Occipital lobe (tissue), 2 donors: ENCODE data around the gene ACAN. TPM values are rescaled to one million over a fixed set of nuclear protein-coding genes. Genes with fewer than 3 reads are reported as not detected.

Experiments used
- DNase-seq: peaks from one replicate; lab custom pipeline; 2025; lab: John Stamatoyannopoulos, UW
- total RNA-seq: library from RNA; depleted of rRNA; stranded (reverse); fragments of >200 nt; gene quantifications from one replicate; pipeline ENCODE4 v1.2.3, GENCODE V29; 2014

The ACAN gene
- total RNA-seq, 1 donor from 2014 or later, result 0.47 TPM

DNA sequence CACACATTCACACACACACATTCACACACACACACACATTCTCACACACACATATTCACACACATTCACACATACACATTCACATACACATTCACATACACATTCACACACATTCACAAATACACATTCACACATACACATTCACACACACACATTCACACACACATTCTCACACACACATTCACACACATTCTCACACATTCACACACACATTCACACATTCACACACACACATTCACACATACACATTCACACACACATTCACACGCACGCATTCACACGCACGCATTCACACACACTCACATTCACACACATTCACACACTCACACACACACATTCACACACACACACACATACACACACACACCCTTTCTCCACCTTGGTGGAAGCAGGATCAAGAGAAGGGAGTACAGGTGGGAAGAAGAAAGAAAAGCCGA is 97.8 kb downstream of the ACAN start:
- DNase-seq, result no peak

- DNase-seq, result no peak
Observed at GRCh38 chr15:88901508-88902220, 98.4 kb downstream of the ACAN start.

DNA sequence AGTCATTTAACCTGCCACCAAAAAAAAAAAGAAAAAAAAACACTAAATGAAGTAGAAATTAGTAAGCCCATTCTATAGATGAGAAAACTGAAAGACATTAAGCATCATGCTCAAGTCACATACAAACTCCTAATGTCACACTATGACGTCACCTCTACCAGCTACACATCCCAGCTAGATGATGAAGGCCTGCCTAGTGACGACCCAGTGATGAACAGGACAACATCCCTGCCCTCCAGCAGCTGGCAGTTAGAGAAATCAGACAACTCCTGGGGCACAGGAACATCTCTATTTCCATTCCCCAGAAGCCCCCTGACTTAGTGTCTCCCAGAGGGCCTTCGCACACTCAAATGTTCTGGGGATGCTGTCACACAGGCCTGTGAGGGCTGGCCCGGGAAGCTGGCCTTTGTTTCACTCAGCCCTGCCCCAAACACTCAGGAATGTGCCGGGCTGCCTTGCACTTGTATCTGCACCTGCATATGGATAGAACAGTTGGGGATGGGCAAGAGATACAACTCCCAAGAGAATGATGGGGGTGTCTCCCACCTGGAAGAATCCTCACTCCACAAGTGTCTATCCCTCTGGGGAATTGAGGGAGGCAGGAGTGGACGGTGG is 99.1 kb downstream of the ACAN start:
- no peak for DNase-seq

GRCh38 chr15:88902846-88903245 is 99.6 kb downstream of the ACAN start:
- DNase-seq, result no peak

DNA sequence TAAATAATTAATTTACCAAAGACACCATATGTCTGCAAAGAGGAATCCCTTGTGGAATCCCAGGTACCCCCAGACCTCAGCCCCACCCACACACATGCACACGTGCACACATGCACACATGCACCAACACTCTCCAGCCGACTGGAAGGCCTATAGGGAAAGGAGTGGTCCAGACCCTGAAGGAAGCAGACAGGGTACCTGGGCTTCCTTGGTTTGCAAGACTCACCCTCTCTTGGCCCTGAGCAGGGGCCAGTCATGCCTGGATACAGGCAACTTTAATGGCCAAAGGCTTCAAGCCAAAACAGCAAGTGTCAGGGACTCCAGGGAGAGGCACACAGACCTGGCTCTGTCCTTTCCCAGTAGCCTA is 101.0 kb downstream of the ACAN start:
- DNase-seq, result no peak

GRCh38 chr15:88904624-88905327 is 101.5 kb downstream of the ACAN start:
- peak; percentile 71 for DNase-seq

- no peak for DNase-seq
Observed at GRCh38 chr15:88905576-88905975, 102.3 kb downstream of the ACAN start.

GRCh38 chr15:88906130-88906529 is 102.9 kb downstream of the ACAN start:
- no peak for DNase-seq

DNA sequence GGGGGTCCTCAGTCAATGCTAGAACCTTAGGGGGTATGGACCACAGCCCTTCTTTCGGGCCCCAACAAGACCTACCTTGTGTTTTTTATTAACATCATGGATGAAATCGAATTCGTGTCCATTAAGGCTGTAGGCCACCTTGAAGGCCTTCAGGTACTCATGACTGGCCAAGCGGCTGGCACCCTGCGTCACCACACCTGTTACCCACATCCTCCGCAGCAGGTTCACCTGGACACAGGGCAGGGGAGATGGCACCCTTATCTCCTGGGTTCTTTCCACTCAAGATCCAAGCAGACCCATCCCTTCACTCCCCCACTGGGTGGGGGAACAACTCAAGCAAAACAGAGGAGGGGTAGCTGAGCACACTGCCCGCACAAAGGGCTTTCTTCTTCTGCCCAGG is 103.3 kb downstream of the ACAN start:
- no peak for DNase-seq

- no peak for DNase-seq
Observed at GRCh38 chr15:88907111-88907510, 103.9 kb downstream of the ACAN start.

DNA sequence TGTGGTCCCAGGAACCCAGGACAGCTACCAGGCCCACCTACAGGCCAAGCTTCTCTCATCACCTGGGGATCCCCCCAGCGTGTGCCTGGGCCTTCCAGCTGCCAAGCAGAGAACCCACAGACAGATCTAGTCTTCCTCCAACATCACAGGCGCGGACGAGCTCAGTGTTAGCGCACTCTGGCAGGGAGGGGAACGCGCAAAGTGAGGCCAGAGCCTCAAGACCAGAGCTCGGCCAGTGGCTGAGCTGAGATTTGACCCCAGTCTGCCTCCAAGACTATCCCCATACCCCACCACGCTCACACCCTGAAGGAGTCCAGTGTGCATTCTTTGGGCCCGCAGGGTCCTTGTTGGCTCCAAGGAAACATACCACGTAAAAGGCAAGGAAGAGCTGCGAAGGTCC is 104.9 kb downstream of the ACAN start:
- no peak for DNase-seq

DNA sequence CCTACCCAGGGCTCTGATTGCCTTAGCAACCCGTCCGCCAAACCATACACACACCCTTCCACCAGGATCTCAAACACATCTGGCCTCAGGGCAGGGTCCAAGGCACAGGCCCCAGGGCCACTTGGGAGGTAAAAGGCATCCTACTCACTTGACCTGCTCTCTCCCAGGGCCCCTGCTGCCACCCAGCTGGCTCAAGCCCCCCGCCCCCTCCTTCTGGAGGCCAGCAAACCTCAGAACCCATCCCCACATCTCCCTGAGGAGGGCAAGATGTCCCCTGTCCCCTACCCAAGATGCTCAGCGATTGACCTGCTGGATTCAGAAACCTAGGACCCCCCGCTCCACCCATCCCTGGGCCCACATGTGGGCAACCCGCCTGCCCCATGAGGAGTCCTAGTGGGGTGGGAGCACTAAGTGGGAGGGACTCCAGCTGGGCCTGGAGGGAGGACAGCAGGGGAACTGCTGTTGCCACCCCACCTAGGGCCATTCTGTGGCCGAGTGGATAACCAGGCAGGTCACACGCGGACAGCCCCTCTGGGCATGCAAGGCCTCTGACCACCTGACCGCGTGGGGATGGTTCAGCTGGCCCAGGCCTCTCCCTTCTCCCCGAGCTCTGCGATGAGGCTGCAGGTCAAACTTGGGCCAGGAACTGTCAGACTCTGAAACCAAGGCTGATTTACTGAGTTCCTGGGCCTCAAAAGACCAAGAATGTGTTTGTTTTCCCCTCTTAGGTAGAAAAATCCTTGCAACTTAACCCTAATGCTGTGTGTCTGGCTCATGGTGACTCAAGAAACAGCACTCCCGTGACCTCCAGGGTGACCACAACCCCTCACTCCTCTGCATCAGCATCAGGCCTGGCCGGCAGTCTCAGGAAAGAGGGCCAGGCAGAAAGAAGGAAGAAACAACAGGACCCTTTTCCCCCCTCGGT is 105.7 kb downstream of the ACAN start:
- no peak for DNase-seq

GRCh38 chr15:88909956-88910831 is 107.0 kb downstream of the ACAN start:
- DNase-seq, result no peak

DNA sequence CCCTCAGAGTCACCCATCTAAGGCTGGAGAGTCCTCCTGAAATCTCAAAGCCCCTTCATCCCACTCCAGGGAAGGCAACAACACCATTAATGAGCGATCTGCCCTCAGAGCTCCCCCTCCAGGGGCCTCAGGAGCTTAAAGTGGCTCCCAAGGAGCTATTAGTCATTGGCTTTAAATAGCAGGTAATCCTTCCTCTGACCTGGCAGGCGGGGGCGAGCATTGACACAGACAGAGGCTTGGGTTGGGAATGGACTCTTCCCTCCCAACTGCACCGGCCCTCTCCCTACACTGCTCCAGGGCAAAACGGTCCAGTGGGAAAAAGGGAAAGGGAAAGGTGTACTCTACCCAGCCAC is 108.5 kb downstream of the ACAN start:
- DNase-seq, result no peak

DNA sequence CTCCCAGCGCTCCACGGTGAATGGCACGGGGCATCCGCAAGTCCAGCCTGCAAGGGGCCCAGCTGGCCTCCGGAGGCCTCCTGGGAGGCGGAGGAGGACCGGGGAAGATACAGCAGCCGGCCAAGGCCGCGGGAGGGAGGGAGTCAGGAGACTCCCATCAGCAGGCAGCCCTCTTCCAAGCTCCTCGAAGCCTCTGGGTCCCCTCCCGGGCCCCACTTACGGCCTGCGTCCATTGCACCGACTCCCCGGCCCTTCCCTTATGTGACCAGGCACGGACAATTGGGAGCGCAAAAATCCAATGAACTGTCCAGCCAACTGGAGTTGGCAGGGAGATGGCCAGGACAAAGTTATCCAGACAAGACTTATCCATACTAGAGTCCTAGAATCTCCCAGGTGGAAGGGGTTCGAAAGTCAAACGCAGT is 109.3 kb downstream of the ACAN start:
- no peak for DNase-seq

GRCh38 chr15:88913017-88913849 is 110.0 kb downstream of the ACAN start, which contains the start of gene MFGE8:
TSS of gene MFGE8 (minus strand) at chr15:88913379. CDS start at chr15:88913319, 60 bp downstream.
- peak; percentile 25 for DNase-seq

GRCh38 chr15:88913850-88914169 is 110.6 kb downstream of the ACAN start:
- no peak for DNase-seq

DNA sequence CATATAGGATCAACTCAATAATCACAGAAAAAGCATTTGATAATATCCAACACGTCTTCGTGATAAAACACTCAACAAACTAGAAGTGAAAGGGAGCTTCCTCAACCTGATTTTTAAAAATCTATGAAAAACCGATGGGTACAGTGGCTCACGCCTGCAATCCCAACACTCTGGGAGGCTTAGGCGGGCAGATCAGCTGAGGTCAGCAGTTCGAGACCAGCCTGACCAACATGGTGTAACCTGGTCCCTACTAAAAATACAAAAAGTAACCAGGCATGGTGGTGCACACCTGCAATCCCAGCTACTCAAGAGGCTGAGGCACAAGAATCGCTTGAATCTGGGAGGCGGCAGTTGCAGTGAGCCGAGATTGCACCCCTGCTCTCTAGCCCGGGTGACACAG is 112.1 kb downstream of the ACAN start:
- DNase-seq, result no peak

GRCh38 chr15:88917760-88918159 is 114.5 kb downstream of the ACAN start:
- no peak for DNase-seq

DNA sequence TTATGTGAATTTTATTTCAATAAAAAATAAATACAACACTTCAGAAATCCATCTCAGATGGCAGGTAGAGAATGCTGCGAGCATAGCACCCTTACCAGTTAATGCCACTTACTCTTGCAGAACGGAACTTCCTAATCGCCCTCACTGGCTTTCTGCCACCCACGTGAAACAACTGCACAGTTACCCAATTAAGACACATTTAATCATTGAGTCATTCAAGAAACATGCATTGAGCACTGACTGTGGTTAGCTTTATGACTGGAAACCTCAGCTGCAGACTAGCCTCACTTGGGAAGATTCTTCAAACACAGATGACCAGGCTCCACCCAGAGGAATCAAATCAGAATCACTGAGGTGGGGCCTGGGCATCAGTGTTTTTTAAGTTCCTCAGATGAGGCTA is 115.5 kb downstream of the ACAN start:
- no peak for DNase-seq
